HG03378 (cell line): ENCODE data around the gene WNT11.
A peak's percentile ranks its signal among the peaks of the same experiment; 100 is the strongest.

Experiments
- ATAC-seq: cut with Tn5 transposase; IDR thresholded peaks from one replicate; pipeline ENCODE4 v1.9.1; 2021; ENCODE audit warnings: mild to moderate bottlenecking, moderate library complexity; ENCODE audit not compliant: unreplicated experiment

The WNT11 gene

DNA sequence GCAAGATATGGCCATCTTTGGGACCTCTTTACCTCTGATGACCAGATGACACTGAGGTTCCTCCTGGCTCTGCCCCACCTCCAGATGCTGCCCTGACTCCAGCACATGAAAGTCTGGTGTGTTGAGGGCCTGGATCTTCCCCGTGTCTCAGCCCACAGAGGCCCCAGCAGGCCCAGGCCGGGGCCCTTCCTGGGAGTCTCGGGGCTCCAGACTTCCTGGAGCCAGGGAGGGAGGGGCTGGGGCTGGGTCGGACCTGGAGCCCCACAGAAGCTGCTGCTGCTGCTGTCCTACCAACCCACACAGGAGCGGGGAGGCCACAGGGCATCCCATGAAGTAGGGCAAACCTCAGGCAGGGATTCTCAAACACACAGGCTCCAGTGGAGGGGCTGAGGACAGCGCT is 32.2 kb upstream of the WNT11 start:
- no peak for ATAC-seq

DNA sequence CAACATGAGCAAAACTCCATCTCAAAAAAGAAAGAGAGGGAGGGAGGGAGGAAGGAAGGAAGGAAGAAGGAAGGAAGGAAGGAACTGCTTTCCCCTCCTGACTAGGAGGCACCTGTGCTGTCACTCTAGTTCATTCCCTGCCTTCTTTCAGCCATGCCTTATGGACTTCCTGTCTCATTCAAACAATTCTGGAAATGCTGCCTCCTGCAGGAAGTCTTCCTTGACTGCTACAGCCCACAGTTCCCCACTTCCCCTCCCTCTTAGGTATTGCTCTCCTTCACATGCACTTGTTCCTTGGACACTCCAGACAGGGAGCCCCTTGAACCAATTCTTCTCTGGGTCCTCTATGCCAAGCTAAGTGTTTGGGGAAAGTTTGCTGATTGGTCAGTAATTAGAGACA is 31.6 kb upstream of the WNT11 start:
- no peak for ATAC-seq

DNA sequence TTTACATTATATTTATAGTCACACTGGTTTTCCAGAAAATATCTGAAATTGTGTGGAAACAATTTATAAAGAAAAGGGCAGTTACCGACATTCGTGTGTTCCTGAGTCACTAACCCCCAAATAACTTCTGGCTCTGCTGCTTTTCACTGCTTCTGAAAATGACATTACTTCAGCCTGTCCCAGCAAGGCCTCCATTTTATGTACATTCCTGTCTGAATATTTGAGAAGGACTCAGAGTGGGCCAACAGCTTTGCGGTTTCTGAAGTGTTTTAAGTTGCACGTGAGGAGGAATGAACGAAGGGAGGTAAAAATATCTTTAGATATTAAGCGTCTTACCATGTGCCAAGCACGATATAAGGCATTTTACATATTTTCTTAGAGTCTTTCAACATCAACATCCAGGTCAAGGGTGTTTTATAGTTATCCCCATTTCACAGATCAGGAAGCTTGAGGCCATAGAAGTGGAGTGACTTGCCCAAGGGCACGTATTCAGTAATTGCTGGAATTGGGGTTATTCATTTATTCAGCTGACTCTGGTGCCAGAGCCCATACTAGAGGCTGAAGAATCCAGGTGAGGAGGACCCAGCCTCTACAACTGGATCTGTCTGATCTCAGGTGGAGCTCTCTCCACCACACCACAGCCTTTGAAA is 30.8 kb upstream of the WNT11 start:
- no peak for ATAC-seq

DNA sequence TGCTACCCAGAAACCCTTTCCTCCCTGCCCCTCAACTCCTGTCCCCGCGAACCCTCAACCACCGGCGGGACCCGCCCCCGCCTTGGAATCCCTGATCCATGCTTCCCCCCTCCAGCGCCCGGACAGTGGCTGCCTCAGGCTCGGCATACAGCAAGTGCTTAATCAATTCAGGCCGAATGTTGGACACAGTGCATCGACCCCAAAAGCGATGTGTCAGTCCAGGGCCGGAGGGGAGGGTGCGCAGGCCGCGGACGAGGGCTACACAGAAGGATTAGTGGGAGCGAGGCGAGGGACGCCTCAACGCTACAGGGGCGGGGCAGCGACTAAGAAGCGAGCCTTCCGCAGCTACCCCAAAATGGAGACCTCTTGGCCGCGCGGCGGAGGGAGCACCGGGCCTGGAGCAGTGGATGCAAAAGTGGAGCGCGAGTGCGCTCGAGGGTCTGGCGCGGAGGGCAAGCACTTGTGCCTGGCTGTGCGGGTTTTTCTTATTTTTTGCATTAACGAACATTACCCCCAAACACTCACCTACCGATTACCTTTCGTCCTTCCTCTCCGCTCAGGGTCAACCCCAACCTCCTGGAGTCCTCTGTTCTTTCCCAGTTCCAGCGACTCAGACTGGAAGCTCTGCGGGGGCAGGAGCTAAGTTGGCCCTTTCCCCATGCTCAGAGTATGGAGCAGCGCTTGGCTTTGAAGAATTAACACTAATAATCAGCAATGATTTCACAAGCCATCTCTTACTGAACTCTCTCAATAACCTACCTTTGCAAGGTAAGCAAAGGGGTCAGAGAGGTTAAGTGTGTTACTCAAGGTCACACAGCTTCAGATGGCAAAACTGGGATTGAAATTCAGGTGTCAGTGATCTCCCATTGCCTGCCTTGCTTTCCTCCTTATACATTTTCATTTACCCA is 30.0 kb upstream of the WNT11 start:
- no peak for ATAC-seq

DNA sequence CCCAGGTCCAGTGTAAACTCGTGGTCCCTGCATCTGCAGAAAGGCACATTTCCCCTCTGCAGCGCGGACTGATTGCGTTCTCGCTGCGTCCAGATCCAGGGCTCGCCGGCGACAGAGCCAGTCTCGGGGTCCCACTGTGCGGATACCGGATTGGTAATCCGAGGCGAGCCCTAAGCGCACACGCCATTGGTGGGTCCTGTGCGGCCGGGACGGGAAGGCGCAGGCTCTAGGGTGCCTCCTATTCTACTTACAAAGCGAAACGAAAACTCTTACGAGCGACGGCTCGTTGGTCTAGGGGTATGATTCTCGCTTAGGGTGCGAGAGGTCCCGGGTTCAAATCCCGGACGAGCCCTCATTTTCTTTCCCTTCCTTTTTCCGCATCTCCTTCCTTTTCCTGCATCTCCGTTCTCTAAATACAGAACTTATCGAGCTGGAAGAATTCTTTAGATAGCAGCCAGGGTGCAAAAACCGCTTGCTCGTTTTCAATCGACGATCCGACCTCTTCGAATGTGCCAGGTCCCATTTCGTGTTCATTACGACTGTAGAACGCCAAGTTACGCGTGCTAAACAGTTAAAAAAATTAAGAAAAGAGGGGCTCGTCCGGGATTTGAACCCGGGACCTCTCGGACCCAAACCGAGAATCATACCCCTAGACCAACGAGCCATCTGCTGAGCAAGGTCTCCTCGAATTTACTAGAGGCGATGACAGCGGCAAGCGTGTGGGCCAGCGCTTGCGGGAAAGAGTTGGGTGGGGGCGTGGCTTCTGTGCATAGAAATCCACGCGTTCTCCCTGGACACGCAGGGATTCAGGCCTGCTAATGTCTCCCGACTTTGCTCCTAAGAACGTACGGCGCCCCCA is 29.2 kb upstream of the WNT11 start:
- peak; percentile 65 for ATAC-seq

DNA sequence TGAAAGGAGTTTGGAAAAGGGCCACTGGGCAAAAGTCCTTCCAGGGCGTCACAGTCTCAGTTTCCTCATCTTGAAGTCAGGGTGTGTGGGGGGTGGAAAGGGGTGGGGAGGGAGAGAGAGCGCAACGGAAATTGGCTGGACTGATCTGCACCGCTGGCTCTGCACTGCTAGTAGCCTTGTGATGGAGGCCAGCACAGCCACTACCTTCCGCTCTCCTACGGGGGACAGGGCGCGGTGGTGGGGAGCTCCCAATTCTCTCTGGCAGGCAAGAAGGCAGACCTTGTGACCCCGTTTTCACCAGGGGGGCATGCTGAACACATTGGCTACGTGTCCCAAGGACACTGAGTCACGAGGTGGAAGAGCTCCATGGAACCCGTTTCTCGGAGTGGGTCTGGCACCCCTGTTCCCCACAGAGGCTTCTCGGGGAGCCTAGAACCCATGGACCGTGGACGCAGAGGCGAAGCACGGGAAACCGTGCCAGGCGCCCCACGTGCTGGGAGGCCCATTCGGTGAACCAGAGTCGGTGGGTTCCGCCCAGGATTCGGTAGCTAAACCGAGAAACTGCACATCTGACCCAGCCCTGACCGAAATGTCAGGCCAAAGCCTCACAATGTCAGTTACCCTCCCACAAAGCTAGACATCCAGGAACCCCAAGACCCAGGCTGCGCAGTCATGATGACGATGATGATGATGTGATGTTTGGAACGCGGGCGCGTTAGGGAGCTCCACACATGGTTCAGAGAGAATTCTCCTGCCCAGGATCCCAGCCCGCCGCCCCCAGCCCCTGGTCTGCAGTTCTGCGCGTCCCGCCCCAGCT is 28.3 kb upstream of the WNT11 start:
- ATAC-seq, result peak; percentile 12

DNA sequence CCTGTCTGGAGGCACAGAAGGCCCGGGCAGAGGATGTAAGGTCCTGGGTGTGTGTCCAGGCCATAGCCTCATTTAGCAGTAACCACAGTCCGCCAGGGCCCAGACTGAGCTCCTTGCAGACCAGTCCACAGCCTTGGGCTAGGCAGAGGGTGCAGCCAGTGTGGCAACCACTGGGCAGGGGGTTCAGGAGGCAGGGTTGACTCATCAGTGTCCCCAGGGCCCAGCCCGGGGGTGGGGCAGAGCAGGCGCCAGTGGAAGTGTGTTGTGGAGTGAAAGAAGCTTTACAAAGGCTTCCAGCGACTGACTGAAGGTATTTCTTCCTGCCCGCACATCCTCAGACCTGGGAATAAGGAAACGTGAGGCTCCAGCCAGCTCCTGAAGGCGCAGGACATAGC is 27.7 kb upstream of the WNT11 start:
- no peak for ATAC-seq

DNA sequence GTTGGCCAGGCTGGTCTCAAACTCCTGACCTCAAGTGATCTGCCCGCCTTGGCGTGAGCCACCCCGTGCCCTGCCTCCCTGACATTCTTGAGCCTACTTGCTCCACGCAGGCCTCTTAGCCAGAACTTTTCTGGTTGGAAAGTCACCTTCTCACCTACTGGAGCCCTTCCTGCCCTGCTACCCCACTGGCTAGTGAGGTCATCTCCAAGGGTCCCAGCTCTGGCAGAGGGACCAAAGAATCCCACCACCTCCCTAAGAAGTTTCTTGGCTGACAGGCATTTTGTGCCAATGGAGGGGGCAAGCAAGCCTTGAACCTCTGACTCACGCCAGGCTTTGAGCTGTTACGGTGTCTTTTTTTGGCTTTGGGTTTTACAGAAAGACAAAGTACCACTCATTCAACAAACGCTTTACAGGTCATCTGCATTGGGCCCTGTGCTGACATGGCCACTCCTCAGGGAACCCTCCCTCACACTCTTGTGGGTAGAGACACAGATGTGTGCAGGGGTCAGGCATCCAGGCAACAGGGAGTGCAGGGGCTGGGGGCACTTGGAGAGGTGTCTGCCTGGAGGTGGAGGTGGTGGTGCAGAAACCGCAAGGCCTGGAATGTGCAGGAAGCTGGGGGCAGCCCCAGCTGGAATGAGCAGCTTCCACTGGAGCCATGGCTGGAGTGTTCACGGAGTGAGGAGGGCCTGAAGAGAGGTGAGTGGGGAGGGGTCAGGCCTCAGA is 27.1 kb upstream of the WNT11 start:
- ATAC-seq, result no peak

DNA sequence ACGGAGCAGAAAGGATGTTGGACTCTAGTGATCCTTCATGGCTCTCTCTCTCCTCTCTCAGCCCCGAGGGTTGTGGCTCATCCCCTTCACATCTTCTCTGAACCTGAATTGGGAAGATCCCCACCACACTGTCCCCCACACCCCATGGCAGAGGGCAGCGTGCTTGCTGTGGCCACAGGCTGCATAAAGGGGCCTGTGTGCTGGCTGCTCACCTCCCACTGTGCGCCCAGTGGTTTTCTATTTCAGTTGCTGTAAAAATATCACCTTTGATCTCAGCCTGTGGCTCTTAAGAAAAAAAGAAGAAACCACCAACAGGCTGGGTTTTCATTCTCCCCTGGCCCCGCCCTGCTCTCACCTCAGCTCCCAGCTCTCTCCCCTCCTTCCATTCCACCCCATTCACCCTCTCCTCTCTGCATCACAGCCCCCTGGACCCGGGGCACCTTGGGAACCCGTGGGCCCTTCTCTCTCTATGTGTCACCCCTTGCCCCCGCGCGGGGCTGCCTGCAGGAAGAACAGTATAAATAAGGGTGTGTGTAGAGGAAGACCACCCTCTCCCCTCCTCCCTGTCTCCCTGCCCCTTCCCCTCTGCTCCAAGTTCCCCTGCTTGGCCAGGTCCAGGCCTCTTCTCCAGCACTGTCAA is 25.8 kb upstream of the WNT11 start:
- ATAC-seq, result no peak

DNA sequence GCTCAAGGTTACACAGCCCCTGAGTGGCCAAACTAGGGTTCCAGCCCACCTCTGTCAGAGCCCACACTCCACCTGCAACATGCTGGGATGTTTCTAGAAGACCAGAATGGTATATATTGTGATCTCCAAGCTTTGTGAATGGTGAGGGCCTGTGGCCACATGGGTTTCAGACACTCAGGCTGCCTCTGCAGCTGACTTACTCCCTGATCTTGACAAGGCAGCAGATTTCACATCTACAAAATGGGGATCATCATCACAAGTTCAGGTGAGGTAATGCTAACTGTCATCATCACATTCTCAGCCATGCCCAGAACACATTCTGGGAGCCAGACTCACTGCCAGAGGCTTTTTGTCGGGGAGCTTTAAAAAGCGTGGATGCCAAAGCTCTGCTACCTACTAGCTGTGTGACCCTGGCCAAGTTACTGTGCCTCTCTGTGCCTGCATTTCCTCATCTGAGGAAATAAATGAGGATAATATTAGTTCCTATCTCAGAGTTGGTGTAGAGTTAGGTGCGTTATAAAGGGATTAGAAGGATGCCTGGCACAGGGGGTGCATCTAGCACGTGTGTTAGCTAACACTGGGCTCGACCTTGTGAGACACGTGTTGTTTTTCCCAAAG is 24.9 kb upstream of the WNT11 start:
- no peak for ATAC-seq

DNA sequence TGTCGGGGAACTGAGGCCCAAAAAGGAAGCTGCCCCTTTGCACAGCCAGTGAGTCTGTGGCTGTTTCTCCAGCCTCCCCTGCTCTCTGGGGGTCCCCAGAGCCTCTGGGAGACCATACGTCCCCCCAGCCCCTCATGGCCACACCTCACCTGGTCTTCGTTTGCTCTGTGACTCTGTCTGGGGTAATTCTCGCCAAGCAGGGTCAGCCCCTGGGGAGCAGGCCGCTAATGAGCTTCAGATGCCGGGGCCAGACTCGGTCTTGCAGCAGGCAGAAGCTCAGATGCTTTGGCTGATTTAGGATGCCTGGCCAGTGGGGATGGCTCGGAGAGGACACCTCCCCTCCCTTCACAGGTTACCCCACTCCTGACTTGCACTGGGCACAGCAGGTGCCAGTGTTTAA is 24.1 kb upstream of the WNT11 start:
- ATAC-seq, result no peak

DNA sequence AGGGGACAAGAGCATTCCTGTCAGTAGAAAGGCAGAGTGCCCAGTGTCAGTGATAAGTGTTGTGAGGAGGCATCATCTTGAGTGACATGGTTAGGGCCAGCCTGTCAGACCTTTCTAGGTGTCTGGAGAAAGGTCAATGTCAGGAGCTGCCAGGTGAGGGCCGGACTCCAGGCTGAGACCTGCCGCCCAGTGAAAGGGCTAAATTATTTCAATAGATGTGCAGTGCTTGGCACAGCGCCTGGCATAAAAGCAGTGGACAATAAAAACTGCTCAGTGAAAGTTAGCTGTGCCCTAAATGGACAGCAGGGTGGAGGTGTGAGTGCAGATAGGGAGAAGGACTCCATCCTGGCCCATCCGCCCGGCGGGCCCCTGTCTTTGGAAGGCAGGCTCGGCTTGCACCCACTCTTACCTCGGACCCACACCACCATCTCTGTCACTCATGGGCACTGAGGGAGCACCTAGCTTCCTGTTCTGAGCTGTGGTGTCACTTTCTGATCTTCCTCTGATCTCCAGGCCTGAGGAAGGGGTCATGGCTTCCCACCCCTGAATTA is 23.5 kb upstream of the WNT11 start:
- ATAC-seq, result no peak

DNA sequence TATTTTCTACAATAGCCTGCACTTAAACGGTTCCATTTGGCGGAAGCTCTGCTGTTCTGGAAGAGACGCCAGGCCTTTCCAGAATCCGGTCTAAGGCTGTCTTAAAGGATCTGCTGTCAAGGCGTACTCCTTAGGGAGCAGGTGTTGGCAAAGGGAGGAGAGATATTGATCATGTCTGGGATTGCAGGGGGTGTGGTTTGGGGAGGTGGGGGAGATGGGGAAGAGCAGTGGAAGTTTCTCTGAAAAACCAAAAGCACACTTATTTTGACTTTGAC is 22.5 kb upstream of the WNT11 start:
- no peak for ATAC-seq

DNA sequence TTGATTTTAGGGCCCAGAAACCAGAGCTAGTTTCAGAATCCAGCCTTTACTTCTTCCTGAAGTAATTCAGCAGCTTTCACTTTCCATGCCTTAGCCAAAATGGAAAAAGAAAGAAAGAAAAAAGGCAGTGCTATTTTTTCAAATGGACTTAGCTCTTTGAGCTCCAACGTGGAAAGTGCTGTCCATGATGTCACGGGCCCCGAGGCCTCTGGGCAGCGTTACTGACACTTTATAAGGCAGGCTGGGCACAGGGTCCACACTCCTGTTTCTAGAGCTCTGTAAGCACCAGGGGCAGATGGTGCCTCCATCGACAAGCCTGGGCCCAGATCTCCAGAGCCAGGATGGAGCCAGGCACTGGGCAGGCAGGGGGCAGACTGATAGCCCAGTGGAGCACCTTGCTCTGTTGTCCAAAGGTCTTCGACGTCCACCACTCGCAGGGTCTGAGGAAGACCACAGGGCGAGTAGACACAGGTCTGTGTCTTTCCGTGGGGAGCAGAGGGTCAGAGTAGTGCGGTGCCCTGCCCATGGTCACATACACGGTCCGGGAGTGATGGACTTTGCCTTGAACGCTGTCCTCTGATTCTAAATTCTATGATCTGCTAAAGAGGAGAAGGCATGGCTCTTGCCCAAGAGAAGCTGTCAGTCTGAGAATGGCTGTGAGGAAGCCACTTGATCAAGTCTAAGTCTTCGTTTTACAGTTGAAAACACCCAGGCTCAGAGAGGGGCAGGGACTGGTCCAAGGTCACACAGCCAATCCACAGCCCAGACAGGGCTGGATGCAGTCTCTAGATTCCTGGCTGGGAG is 22.0 kb upstream of the WNT11 start:
- no peak for ATAC-seq

DNA sequence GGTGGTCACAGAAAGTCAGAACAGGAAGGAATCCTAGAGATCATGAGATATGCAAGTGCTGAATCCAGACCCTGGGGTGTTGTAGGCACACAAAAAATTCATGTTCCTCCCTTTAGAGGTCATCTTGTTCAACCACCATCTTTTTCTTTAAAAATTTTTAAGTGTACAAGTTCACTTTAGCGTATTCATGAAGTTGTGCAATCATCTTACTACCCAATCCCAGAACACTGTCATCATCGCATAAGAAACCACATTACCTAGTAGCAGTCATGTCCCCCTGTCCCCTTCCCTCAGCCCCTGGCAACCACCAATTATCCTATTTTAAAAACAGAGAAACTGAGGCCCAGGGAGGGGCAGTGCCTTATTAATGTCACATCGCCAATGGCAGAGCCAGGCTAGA is 20.3 kb upstream of the WNT11 start:
- no peak for ATAC-seq

DNA sequence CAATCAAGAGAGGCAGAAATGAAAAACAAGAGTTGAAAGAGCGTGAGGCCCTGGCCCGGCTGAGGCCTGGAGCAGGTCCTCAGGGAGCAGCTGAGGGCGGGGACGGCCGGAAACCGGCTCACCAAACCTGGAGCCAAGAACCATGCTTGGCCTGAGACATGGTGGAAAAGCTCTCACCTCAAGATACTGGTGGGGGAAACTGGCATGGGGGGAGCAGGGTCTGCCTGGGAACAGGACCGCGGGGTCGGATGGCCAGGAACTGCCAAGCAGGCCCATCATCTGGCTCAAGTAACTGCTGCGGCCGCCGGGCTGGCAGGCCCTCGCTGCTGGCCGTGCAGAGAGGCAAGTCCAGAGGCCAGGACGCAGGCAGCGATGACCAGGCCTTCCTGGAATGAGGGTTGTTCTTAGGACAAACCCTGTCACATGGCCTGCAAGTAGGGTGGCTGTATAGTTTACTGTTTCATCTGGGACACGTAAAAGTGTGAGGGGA is 18.9 kb upstream of the WNT11 start:
- ATAC-seq, result no peak

DNA sequence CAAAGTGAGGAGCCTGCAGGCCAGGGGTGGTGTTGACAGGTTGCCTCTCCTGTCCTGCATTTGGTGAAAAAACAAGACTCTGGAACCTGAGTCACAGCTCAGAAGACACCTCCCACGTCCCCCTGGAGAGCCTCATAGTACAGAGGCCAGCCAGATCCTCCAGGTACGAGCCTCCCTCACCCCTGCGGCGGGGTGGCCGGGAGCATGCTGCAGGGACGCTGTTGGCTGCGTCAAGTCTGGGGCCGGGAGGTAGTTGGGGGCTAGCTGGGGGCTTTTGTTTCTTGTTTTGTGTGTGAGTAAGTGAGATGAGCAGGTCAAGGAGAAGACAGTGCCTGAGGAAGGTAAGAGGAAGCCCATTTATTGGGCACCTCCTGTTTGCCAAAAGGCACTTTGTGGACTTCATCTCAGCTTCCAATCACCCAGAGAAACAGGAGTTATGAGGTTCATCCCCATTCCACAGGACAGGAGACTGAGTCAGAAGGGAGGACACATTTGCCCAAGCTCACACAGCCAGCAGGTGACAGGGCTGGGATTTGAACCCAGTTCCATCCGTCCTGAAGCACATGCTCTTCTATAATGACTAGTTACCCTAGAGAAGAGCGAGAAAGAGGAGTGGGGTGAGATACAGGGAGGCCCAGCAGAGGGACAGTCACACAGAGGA is 18.3 kb upstream of the WNT11 start:
- no peak for ATAC-seq

DNA sequence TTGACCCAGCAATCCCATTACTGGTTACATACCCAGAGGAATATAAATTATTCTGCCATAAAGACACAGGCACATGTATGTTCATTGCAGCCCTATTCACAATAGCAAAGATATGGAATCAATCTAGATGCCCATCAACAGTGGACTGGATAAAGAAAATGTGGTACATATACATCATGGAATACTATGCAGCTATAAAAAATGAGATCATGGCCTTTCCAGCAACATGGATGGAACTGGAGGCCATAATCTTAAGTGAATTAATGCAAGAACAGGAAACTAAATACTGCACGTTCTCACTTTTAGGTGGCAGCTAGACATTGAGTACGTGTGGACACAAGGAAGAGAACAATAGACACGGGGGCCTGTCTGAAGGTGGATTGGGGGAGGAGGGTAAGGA is 15.1 kb upstream of the WNT11 start:
- ATAC-seq, result no peak
